Measurements from ENCODE around the gene HEMK1. TPM values are rescaled to one million over a fixed set of nuclear protein-coding genes. Genes with fewer than 3 reads are reported as not detected.
A peak's percentile ranks its signal among the peaks of the same experiment; 100 is the strongest.

Gene HEMK1
- total and polyA plus RNA-seq, 2 donors (not counting 3 experiments of a cell fraction or from before 2014, with no cell fraction given) = 14.2 to 15.2 TPM

- Histone ChIP-seq H3K9me3 (replicated peaks; ENCODE audit: control insufficient read depth, insufficient read depth, low read length) (no peaks in the 10 kb centered on the region), H2AFZ (ENCODE audit: low read depth, low read length) (peak within 1 kb of the TSS; percentile 97), H4K20me1 (replicated peaks; ENCODE audit: control insufficient read depth, extremely low read depth, insufficient read depth, low read length) (no peaks in the 10 kb centered on the region), H3K27ac (ENCODE audit: insufficient read depth, low read depth, low read length) (no peak within 1 kb of the TSS), H3K4me2 (ENCODE audit: insufficient read depth, low read length) (peak within 1 kb of the TSS; percentile 75), H3K4me3 (replicated peaks in 1 of 3; ENCODE audit: insufficient read depth in 1 of 3, low read depth in 1 of 3, low read length in 3 of 3) (peak within 1 kb of the TSS; percentile 18 to 85 (median 40)), H3K4me1 (ENCODE audit: control insufficient read depth, extremely low read depth, insufficient read depth, low read length) (peaks cover 10% of the 10 kb centered on the region), H3K9ac (replicated peaks; ENCODE audit: extremely low read depth, insufficient read depth, low read length) (no peak within 1 kb of the TSS), H3K27me3 (ENCODE audit: control insufficient read depth in 2 of 2, insufficient read depth in 2 of 2, low read length in 2 of 2) (no peaks in the 10 kb centered on the region), H3K9me1 (replicated peaks; ENCODE audit: control insufficient read depth, extremely low read depth, insufficient read depth, low read length) (no peaks in the 10 kb centered on the region), H3K36me3 (ENCODE audit: control insufficient read depth in 2 of 2, extremely low read depth in 1 of 2, insufficient read depth in 2 of 2, low read length in 2 of 2) (no peaks in the 10 kb centered on the region), H3K79me2 (ENCODE audit: control insufficient read depth, insufficient read depth, low read length) (no peaks in the 10 kb centered on the region)
- CTCF ChIA-PET = interaction anchor here (1.0 to 1.5 kb wide), 5 partner anchors 25 to 1115 kb away, joined by 3 to 4 read pairs (median 3); partner anchors contain the start of genes CISH and DCAF1
- intact Hi-C loops (cut with micrococcal nuclease) (loop anchor here (2.0 kb wide), 1 partner anchor 817 kb away; the partner anchor contains the start of gene MANF), dilution Hi-C loops (cut with MboI; ENCODE audit: extremely low pct_ligation_motif_present, low sequenced_read_pairs) (no loop called here)
- DNase-seq (ENCODE audit: low read depth, low spot score) (peak; percentile 84), FAIRE-seq (peak; percentile 83)
- POLR2A ChIA-PET = no interaction called here
- TF ChIP-seq CTCF (IDR thresholded peaks at IDR 0.05; ENCODE audit: extremely low read depth in 1 of 2, insufficient read depth in 1 of 2, low read depth in 1 of 2, low read length in 2 of 2) = no peak
- TF ChIP-seq POLR2AphosphoS5 (IDR thresholded peaks at IDR 0.05; ENCODE audit: insufficient read depth, low read depth, low read length) = no peak
- no TSS peak for BruUV-seq (replicated peaks)
These were observed 1.7 kb upstream of the HEMK1 start, which contains the start of gene C3orf18 for GRCh38 chr3:50567386-50568167. Gene C3orf18, minus strand, starts transcription at chr3:50567747. Its CDS starts 2,048 bp downstream, at chr3:50565699.
